Subcutaneous adipose tissue (tissue), 4 donors: ENCODE measurements around the gene CENPK. TPM values are rescaled to one million over a fixed set of nuclear protein-coding genes. Genes with fewer than 3 reads are reported as not detected.

Source experiments
- total RNA-seq, 4 donors: library from RNA; depleted of rRNA; stranded (reverse); fragments of >200 nt; gene quantifications; one replicate each; pipeline ENCODE4 v1.1.0, GENCODE V29; 2016
- TF ChIP-seq, protein P1 (sequence below): fragments of 450-650 bp; IDR thresholded peaks from one replicate; pipeline ENCODE4 v1.5.1; 2016; ENCODE audit warnings: low read depth, mild to moderate bottlenecking, control low read depth, antibody characterized with exemption, moderate library complexity

Gene CENPK
- total RNA-seq, 4 donors from 2014 or later, result 0.88 to 5.6 (median 2.2) TPM

DNA sequence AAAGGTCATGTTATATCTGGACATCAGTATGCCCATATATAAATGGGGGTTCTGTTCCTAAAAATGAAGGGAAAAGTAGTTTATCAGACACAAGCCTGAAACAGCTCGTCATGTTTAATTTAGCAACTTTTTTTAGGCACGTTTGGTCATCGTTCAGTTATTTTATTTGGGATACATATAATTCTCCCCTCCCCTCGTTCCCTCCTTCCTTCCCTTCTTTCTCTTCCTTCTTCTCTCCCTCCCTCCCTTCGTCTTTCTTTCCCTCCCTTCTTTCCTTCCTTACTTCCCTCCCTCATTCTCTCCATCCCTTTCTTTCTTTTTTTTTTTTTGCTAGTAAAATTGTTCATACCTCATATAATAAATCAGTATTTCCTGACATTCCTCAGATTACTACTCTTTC, 3.5 kb upstream of the CENPK start:
- TF ChIP-seq, protein P1, sequence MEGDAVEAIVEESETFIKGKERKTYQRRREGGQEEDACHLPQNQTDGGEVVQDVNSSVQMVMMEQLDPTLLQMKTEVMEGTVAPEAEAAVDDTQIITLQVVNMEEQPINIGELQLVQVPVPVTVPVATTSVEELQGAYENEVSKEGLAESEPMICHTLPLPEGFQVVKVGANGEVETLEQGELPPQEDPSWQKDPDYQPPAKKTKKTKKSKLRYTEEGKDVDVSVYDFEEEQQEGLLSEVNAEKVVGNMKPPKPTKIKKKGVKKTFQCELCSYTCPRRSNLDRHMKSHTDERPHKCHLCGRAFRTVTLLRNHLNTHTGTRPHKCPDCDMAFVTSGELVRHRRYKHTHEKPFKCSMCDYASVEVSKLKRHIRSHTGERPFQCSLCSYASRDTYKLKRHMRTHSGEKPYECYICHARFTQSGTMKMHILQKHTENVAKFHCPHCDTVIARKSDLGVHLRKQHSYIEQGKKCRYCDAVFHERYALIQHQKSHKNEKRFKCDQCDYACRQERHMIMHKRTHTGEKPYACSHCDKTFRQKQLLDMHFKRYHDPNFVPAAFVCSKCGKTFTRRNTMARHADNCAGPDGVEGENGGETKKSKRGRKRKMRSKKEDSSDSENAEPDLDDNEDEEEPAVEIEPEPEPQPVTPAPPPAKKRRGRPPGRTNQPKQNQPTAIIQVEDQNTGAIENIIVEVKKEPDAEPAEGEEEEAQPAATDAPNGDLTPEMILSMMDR, result no peak

DNA sequence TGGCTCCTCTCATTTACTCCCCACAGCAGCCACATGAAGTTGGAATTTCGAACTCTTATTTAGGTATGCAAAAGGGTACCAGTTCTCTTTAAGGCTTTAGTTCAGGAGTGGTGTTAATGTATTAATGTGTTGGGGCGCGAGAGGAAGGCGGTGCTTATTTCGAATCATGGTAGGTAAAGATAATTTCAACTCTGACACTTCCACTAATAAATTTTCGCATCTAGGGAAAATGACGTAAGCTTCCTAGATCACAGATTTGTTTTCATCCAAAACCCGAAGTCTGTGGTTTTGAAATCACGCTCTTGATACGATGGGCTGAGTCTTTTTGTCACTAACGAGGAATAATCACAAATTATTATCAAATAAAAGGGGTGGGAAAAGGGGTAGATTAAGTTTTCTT, 809 bp upstream of the CENPK start:
- TF ChIP-seq, protein P1, result no peak

DNA sequence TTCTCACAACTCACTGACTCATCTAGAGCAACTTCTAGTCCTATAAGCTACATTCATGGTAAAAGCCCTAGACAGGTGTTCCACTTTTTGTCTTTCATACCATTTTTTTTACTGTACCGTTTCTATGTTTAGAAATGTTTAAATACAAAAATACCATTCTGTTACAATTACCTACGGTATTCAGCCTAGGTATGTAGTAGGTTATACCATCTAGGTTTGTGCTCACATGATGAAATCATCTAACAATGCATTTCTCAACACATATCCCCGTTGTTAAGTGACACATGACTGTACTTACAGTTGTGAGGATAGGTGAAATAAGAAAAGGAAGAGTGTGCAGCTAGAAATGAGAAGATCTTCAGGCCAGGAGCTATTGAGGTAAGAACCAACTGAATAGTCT, 6.2 kb downstream of the CENPK start:
- TF ChIP-seq, protein P1, result no peak

DNA sequence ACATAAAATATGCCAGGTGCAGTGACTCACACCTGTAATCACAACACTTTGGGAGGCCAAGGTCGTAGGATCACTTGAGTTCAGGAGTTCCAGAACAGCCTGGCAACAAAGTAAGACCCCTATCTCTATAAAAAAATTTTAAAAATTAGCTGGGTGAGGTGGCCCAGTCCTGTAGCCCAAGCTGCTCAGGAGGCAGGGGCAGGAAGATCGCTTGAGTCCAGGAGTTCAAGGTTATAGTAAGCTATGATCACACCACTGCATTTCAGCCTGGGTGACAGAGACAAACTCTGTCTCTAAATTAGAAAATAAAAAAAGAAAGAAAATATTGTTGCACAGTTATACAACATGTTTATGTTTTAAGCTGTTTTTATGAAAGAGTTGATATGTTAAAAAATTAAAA, 6.8 kb downstream of the CENPK start:
- TF ChIP-seq, protein P1, result no peak

DNA sequence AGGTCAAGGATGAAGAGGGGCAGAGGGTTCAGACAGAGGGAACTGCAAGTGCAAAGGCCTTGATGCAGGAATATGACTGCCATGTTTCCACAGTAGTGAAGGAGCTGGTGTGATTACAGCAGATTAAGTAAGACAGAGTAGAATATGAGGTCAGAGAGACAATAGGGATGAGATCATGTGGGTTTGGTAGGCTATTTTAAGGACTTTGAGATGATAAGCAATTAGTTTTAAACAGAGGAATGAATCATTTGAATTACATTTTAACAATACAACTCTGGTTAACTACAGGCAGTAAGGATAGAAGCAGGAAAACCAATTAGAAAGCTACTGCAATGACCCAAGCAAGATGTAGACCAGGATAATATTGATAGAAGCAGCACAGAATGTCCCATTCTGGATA, 7.7 kb downstream of the CENPK start:
- TF ChIP-seq, protein P1, result no peak

DNA sequence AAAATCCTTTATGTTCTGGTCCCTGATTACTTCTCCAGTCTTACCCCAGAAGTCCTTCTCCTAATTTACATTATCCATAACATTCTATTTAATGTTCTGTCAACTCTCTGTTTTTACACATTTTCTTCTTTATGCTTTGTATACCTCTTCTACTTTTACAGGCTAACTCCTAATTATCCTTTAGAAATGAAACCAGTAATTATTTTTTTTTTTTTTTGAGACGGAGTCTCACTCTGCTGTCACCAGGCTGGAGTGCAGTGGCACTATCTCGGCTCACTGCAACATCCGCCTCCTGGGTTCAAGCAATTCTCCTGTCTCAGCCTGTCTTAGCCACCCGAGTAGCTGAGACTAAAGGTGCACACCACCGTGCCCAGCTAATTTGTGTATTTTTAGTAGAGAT, 9.0 kb downstream of the CENPK start:
- TF ChIP-seq, protein P1, result no peak

DNA sequence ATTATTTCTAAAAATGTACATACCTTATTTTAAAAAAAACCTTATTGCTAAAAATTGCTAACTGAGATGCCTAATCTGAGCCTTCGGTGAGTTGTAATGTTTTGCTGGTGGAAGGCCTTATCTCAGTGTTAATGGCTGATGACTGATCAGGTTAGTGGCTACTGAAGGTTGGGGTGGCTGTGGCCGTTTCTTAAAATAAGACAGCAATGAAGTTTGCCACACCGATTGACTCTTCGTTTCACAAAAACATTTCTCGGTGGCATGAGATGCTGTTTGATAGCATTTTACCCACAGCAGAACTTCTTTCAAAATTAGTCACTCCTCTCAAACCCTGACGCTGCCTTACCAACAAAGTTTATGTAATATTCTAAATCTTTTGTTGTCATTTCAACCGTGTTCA, 14.7 kb downstream of the CENPK start:
- TF ChIP-seq, protein P1, result no peak
